ENCODE data around the gene LDB3.

LDB3 gene

DNA sequence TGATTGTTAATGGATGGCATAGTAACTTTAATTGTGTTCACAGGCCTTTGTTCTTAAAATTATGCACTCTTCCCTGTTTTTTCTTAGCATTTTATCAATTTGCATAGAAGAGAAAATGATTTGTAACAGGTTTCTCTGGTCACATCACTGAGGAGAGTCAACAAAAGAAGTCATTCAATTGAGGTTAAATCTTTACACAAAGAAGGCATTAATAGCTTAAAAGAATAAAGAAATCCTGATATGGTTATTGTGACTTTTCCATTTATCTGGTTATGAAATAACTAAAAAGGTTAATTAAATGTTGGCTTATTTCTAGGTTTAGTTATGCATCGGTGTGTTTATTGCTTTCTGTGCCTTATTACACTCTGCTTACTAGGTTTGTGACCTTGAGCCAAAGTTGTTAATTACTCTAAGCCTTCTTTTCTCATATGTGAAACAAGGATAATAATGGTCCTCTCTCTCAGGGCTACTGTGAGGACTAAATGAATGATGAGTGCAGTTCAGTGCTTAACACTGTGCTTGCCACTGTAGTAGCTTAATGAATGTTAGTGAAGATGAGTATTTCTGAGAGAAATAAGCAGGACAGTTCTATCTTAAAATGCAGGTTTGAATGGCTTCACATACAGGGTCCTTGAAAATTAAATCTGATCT, 100.2 kb downstream of the LDB3 start:
- WGBS, 2 experiments (ENCODE audit: insufficient coverage in 2 of 2): no CpG with 5 or more reads among the region's 1 CpG
- Histone ChIP-seq H3K27ac (ENCODE audit: low read depth, low read length, severe bottlenecking) (no peak overlapping the region), H3K36me3 (ENCODE audit: control insufficient read depth, insufficient read depth, low read length) (peaks cover 7% of the 10 kb centered on the region), H3K4me1 (ENCODE audit: control insufficient read depth, insufficient read depth, low read length, poor library complexity, severe bottlenecking) (peaks cover 2% of the 10 kb centered on the region), H3K9me3 (ENCODE audit: control insufficient read depth, low read length) (no peaks in the 10 kb centered on the region), H3K4me3 (ENCODE audit: extremely low read depth, insufficient read depth, low read length, poor library complexity, severe bottlenecking) (no peak overlapping the region)

DNA sequence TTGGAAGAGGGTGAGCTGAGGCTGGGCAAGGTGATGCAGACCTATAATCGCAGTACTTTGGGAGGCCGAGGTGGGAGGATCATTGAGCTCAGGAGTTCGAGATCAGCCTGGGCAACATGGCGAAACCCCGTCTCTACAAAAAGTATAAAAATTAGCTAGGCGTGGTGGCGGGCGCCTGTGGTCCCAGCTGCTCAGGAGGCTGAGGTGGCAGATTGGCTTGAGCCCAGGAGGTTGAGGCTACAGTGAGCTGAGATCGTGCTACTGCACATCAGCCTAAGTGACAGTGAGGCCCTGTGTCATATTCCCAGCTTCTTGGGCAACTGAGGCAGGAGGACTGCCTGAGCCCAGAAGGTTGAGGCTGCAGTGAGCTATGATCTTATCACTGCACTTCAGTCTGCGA, 101.7 kb downstream of the LDB3 start:
- whole genome bisulfite sequencing, 2 experiments (ENCODE audit: insufficient coverage in 2 of 2): 94 to 96% methylated on average over 7 to 9 of the region's 10 CpGs
- H3K36me3 ChIP-seq (ENCODE audit: control insufficient read depth, insufficient read depth, low read length): no peaks in the 10 kb centered on the region
- no peak overlapping the region for H3K4me3 ChIP-seq (ENCODE audit: extremely low read depth, insufficient read depth, low read length, poor library complexity, severe bottlenecking)
- no peak overlapping the region for H3K27ac ChIP-seq (ENCODE audit: low read depth, low read length, severe bottlenecking)
- no peaks in the 10 kb centered on the region for H3K9me3 ChIP-seq (ENCODE audit: control insufficient read depth, low read length)
- H3K4me1 ChIP-seq (ENCODE audit: control insufficient read depth, insufficient read depth, low read length, poor library complexity, severe bottlenecking): peaks cover 13% of the 10 kb centered on the region

DNA sequence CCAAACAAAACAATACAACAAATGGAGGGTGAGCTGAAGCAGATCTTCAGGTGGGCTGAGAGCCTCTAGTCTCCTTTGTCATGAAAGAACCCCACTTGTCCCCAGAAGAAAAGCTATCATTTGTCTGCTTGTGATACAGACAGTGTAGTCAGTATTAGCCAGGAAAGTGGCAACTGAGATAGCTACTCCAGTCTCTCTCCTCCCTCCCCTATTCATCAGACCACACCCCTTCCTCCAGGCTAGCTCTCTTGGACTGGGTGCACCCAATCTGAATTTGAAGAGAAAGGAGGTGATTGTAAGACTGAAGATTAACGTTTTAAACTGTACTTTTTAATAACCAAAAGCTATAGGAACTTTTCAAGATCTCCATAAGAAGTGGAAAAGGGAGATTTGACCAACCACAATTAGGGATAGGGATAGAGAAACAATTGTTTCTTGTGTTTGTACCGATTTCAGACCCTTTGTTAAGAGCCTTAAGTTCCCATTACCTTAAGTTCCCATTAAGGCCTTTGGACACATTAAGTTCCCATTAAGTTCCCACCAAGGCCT, 102.2 kb downstream of the LDB3 start:
- Histone ChIP-seq H3K4me1 (ENCODE audit: control insufficient read depth, insufficient read depth, low read length, poor library complexity, severe bottlenecking) (peaks cover 18% of the 10 kb centered on the region), H3K9me3 (ENCODE audit: control insufficient read depth, low read length) (no peaks in the 10 kb centered on the region), H3K4me3 (ENCODE audit: extremely low read depth, insufficient read depth, low read length, poor library complexity, severe bottlenecking) (no peak overlapping the region), H3K27ac (ENCODE audit: low read depth, low read length, severe bottlenecking) (no peak overlapping the region), H3K36me3 (ENCODE audit: control insufficient read depth, insufficient read depth, low read length) (no peaks in the 10 kb centered on the region)
- WGBS, 2 experiments (ENCODE audit: insufficient coverage in 2 of 2): 100% methylated on average over 1 of the region's 2 CpGs; no CpG with 5 or more reads in 1 of the 2 experiments

DNA sequence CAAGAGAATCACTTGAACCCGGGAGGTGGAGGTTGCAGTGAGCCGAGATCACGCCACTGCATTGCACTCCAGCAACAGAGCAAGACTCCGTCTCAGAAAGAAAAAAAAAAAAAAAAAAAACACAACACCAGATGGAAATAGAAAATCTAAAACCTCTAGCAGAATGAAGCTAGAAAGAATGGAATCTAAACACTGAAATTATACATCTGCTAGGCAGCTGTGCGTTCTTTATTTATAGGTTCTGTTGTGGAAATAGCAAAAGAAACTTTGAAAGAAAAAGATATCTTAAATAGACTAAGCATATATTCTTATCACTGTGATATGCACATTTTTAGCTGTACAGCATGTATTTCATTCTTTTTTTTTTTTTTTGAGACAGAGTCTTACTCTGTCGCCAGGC, 105.2 kb downstream of the LDB3 start:
- H3K4me1 ChIP-seq (ENCODE audit: control insufficient read depth, insufficient read depth, low read length, poor library complexity, severe bottlenecking): peaks cover 25% of the 10 kb centered on the region
- 100% methylated on average over 1 of the region's 6 CpGs; no CpG with 5 or more reads in 1 of the 2 experiments for WGBS, 2 experiments (ENCODE audit: insufficient coverage in 2 of 2)
- H3K36me3 ChIP-seq (ENCODE audit: control insufficient read depth, insufficient read depth, low read length): peaks cover 14% of the 10 kb centered on the region
- no peaks in the 10 kb centered on the region for H3K9me3 ChIP-seq (ENCODE audit: control insufficient read depth, low read length)
- no peak overlapping the region for H3K27ac ChIP-seq (ENCODE audit: low read depth, low read length, severe bottlenecking)
- no peak overlapping the region for H3K4me3 ChIP-seq (ENCODE audit: extremely low read depth, insufficient read depth, low read length, poor library complexity, severe bottlenecking)

DNA sequence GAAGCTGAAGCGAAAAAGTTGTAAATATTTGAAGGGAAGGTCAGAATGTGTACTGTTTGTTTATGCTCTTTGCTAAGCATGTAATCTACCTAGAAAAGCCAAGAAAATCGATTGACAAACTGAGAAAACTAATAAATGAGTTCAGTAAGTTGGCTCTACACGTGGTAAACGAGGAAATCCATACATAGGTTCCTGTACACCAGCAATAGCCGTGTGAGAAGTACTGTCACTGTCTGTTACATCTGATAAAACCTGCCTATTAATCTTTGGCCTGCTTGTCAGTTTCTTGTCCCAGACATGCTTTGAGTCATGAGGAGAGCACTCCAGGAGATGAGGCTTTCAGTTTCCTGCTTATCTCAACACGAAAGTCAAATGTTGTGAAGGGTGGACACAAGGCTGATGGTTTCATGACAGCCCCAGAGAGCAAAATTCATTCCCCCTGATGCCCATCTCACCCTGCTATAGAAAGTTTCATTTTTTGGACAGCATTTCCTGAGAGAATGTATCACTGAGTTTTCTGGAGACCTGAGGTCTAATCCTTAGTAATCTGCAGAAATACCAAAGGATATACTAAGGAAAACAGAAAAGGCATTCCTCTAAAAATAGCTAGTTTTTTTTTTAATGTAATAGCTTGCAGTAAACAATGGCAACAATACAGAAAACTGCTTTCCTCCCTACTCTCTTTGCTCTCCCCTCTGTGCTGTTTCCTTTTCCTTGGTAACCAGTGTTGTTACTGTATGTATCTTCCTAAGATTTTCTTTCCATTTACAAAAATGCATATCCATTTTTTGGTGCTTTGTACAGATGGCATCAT, 107.0 kb downstream of the LDB3 start:
- H3K36me3 ChIP-seq (ENCODE audit: control insufficient read depth, insufficient read depth, low read length): peaks cover 24% of the 10 kb centered on the region
- WGBS, 2 experiments (ENCODE audit: insufficient coverage in 2 of 2): 81 to 82% methylated on average over 6 of the region's 6 CpGs
- no peaks in the 10 kb centered on the region for H3K9me3 ChIP-seq (ENCODE audit: control insufficient read depth, low read length)
- peak overlapping the region; percentile 70 for H3K27ac ChIP-seq (ENCODE audit: low read depth, low read length, severe bottlenecking)
- no peak overlapping the region for H3K4me3 ChIP-seq (ENCODE audit: extremely low read depth, insufficient read depth, low read length, poor library complexity, severe bottlenecking)
- peaks cover 23% of the 10 kb centered on the region for H3K4me1 ChIP-seq (ENCODE audit: control insufficient read depth, insufficient read depth, low read length, poor library complexity, severe bottlenecking)

DNA sequence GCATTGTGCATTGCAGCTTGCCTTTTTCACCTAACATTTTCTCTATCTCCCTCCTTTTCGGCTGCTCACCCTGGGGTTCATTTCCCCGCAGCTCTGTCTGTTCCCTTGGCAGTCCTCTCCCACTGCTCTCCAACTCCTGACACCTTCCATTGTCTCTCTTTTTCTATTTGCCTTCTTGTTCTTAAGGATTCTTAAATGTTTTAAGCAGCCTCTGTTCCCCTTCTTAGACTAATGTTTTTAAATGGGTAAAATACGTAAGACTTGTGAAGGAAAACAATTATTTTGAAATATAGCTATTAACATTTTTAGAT, 107.5 kb downstream of the LDB3 start:
- WGBS, 2 experiments (ENCODE audit: insufficient coverage in 2 of 2): 64 to 89% methylated on average over 2 of the region's 3 CpGs
- peak overlapping the region; percentile 70 for H3K27ac ChIP-seq (ENCODE audit: low read depth, low read length, severe bottlenecking)
- H3K9me3 ChIP-seq (ENCODE audit: control insufficient read depth, low read length): no peaks in the 10 kb centered on the region
- peaks cover 23% of the 10 kb centered on the region for H3K4me1 ChIP-seq (ENCODE audit: control insufficient read depth, insufficient read depth, low read length, poor library complexity, severe bottlenecking)
- peaks cover 24% of the 10 kb centered on the region for H3K36me3 ChIP-seq (ENCODE audit: control insufficient read depth, insufficient read depth, low read length)
- H3K4me3 ChIP-seq (ENCODE audit: extremely low read depth, insufficient read depth, low read length, poor library complexity, severe bottlenecking): no peak overlapping the region

DNA sequence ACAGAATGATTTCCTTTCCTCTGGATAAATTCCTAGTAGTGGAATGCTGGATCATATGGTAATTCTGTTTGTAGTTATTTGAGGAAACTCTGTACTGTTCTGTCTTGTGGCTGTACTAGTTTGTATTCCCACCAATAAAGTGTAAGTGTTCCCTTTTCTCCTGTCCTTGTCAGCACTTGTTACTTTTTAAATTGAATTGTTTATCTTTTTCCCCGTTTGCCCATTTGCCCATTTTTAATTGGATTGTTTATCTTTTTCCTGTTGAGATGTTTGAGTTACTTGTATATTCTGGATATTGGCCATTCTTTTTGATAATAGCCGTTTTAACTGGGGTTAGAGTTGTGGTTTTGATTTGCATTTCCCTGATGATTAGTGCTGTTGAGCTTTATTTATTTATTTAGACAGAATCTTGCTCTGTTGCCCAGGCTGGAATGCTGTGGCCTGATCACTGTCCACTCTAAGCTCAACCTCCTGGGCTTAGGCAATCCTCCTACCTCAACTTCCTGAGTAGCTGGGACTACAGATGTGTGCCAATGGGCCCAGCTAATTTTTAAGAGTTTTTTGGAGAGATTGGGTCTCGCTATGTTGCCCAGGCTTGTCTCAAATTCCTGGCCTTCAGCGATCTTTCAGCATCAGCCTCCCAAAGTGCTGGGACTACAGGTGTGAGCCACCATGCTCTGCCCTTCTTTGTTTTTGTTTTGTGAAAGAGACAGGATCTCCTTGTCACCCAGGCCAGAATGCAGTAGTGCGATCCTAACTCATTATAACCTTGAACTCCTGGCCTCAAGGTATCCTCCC, 111.1 kb downstream of the LDB3 start:
- 92 to 97% methylated on average over 2 to 5 of the region's 5 CpGs for WGBS, 2 experiments (ENCODE audit: insufficient coverage in 2 of 2)
- Histone ChIP-seq H3K36me3 (ENCODE audit: control insufficient read depth, insufficient read depth, low read length) (peaks cover 44% of the 10 kb centered on the region), H3K27ac (ENCODE audit: low read depth, low read length, severe bottlenecking) (no peak overlapping the region), H3K4me3 (ENCODE audit: extremely low read depth, insufficient read depth, low read length, poor library complexity, severe bottlenecking) (no peak overlapping the region), H3K9me3 (ENCODE audit: control insufficient read depth, low read length) (no peaks in the 10 kb centered on the region), H3K4me1 (ENCODE audit: control insufficient read depth, insufficient read depth, low read length, poor library complexity, severe bottlenecking) (peaks cover 17% of the 10 kb centered on the region)

DNA sequence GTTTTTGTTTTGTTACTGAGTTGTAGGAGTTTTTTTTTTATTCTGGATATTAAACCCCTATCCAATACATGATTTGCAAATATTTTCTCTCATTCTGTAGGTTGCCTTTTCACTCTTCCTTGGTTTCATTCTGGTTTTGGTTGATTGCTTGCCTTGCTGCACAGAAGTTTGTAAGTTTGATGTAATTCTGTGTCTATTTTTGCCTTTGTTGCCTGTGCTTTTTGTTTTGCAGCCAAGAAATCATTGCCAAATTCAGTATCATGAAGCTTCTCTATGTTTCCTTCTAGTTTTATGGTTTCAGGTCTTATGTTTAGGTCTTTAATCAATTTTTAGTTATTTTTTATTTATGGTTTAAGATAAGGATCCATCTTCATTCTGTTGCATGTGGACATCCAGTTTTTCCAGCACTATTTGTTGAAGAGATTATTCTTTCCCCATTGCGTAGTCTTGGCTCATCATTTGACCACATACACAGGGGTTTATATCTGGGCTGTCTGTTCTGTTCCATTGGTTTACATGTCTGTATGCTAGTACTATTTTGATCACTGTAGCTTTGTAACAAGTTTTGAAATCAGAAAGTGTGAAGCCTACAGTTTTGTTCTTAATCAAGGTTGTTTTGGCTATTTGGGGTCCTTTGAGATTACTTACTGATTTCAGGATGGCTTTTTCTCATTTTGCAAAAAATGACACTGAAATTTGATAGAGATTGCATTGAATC, 114.5 kb downstream of the LDB3 start:
- H3K9me3 ChIP-seq (ENCODE audit: control insufficient read depth, low read length): peaks cover 6% of the 10 kb centered on the region
- no CpG with 5 or more reads among the region's 1 CpG for WGBS, 2 experiments (ENCODE audit: insufficient coverage in 2 of 2)

DNA sequence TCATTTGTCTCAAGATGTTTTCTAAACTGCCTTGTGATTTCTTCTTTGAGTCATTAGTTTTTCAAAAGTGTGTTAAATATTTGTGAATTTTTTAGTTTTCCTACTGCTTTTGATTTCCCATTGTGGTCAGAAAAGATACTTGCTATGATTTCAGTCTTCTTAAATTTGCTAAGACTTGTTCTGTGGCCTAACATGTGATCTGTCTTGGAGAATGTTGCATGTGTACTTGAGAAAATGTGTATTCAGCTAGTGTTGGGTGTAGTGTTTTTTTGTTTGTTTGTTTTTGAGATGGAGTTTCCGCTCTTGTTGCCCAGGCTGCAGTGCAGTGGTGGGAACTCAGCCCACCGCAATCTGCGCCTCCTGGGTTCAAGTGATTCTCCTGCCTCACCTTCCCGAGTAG, 116.7 kb downstream of the LDB3 start:
- WGBS, 2 experiments (ENCODE audit: insufficient coverage in 2 of 2): 95 to 96% methylated on average over 2 to 4 of the region's 4 CpGs
- Histone ChIP-seq H3K4me1 (ENCODE audit: control insufficient read depth, insufficient read depth, low read length, poor library complexity, severe bottlenecking) (peaks cover 21% of the 10 kb centered on the region), H3K36me3 (ENCODE audit: control insufficient read depth, insufficient read depth, low read length) (peaks cover 27% of the 10 kb centered on the region), H3K27ac (ENCODE audit: low read depth, low read length, severe bottlenecking) (peak overlapping the region; percentile 76), H3K4me3 (ENCODE audit: extremely low read depth, insufficient read depth, low read length, poor library complexity, severe bottlenecking) (no peak overlapping the region), H3K9me3 (ENCODE audit: control insufficient read depth, low read length) (peaks cover 9% of the 10 kb centered on the region)

More for the DNA sequence above, 114.5 kb downstream of the LDB3 start:
- H3K4me1 ChIP-seq (ENCODE audit: control insufficient read depth, insufficient read depth, low read length, poor library complexity, severe bottlenecking): peaks cover 21% of the 10 kb centered on the region
- H3K36me3 ChIP-seq (ENCODE audit: control insufficient read depth, insufficient read depth, low read length): peaks cover 41% of the 10 kb centered on the region
- no peak overlapping the region for H3K4me3 ChIP-seq (ENCODE audit: extremely low read depth, insufficient read depth, low read length, poor library complexity, severe bottlenecking)
- H3K27ac ChIP-seq (ENCODE audit: low read depth, low read length, severe bottlenecking): no peak overlapping the region
